Astrocyte (in vitro differentiated cells and primary cell): ENCODE results near the gene DNAJC24.
"Not testable (repeated sequence)": the region's sequence is repeated elsewhere in the genome, so short reads cannot be mapped to it uniquely, and the experiment has no call there.

ENCODE experiments used
- EZH2 ChIP-seq: IDR thresholded peaks from 2 replicates; pipeline ENCODE4 v1.6.1; 2012; ENCODE audit warnings: mild to moderate bottlenecking, low read length, inconsistent platforms; ENCODE audit not compliant: insufficient read depth
- TF ChIP-seq, protein P1 (sequence below): IDR thresholded peaks from 2 replicates; pipeline ENCODE4 v1.5.1; 2011; ENCODE audit warnings: low read depth, mild to moderate bottlenecking, inconsistent platforms, low read length, moderate library complexity; ENCODE audit not compliant: insufficient read depth

DNA sequence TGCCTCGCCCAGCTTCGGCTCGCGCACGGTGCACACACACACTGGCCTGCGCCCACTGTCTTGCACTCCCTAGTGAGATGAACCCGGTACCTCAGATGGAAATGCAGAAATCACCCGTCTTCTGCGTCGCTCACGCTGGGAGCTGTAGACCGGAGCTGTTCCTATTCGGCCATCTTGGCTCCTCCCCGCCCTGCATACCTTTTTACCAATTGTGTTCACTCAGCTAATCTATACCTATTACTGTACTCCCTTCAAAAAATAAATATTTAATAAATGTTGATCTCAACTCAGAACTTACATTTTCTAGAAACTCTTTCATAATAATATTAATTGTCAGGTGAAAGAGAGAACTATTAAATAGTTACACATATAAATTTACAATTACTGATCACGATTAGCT, 48.2 kb upstream of the DNAJC24 start:
- TF ChIP-seq, protein P1, sequence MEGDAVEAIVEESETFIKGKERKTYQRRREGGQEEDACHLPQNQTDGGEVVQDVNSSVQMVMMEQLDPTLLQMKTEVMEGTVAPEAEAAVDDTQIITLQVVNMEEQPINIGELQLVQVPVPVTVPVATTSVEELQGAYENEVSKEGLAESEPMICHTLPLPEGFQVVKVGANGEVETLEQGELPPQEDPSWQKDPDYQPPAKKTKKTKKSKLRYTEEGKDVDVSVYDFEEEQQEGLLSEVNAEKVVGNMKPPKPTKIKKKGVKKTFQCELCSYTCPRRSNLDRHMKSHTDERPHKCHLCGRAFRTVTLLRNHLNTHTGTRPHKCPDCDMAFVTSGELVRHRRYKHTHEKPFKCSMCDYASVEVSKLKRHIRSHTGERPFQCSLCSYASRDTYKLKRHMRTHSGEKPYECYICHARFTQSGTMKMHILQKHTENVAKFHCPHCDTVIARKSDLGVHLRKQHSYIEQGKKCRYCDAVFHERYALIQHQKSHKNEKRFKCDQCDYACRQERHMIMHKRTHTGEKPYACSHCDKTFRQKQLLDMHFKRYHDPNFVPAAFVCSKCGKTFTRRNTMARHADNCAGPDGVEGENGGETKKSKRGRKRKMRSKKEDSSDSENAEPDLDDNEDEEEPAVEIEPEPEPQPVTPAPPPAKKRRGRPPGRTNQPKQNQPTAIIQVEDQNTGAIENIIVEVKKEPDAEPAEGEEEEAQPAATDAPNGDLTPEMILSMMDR, result not testable (repeated sequence)
- TF ChIP-seq EZH2, result not testable (repeated sequence)
